ENCODE data around the gene CDH23. TPM values are rescaled to one million over a fixed set of nuclear protein-coding genes. Genes with fewer than 3 reads are reported as not detected.

The CDH23 gene
- total and polyA plus RNA-seq, 5 donors = 2.4 to 6.3 (median 5.2) TPM

DNA sequence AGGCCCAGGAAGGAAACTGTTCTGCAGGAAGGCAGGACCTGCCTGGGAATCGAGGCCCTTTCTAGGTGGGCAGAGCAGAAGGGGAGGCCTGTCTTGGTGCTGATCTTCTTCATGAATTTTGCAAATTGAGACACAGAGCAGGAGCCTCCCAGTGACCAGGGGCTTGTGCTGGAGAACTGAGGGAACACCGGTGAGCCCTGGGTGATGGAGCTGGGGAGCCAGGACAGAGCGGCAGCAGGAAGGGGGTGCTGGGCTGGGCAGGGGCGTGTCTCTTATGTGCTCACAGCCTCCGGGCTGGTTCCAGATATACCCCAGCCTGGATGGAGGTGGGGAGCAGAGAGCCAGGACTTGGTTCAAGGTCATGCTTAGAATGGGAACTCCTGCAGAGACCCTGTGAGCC, 182.9 kb downstream of the CDH23 start:
- intact Hi-C loops (cut with DNase I) = loop anchor here in 3 of 4 donors (10.0 kb wide), 2 partner anchors 185 to 265 kb away; partner anchors contain the start of genes SLC29A3 (in 2 of the 3) and CDH23 (in 1 of the 3)
- no peaks in the 10 kb centered on the region for H3K9me3 ChIP-seq (ENCODE audit: control insufficient read depth, low read length)
- DNase-seq (peak in 1 of 3 donors; percentile 6), ATAC-seq (no peak)
- no peak overlapping the region for H3K27ac ChIP-seq (ENCODE audit: low read length)
- no peaks in the 10 kb centered on the region for H3K27me3 ChIP-seq (ENCODE audit: control insufficient read depth, insufficient read depth)
- H3K4me3 ChIP-seq (ENCODE audit: low read length) = no peak overlapping the region
- WGBS = 86% methylated on average over 5 of the region's 5 CpGs
- H3K4me1 ChIP-seq (ENCODE audit: control insufficient read depth, insufficient read depth, low read length) = no peaks in the 10 kb centered on the region

DNA sequence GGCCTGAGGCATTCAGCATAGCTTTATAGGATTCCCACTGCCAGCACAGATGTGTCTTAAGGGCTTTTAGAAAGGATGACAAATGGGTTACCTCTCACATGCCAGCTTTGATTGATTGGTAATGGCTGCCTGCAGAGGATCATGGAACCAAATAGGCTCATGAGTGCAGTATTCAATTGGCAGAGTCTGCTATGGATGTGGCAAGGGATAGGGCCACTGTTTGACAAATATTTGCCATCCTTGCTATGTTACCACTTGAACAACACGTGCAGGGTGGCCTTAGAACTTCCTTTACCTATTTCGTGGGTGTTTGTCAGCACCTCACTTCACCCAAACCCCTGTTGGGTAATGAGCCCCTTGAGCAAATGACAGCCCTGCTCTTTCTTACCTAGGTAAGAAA, 183.7 kb downstream of the CDH23 start:
- H3K27me3 ChIP-seq (ENCODE audit: control insufficient read depth, insufficient read depth) = no peaks in the 10 kb centered on the region
- H3K9me3 ChIP-seq (ENCODE audit: control insufficient read depth, low read length) = no peaks in the 10 kb centered on the region
- no peak for ATAC-seq
- no peak overlapping the region for H3K4me3 ChIP-seq (ENCODE audit: low read length)
- WGBS = 75% methylated on average over 2 of the region's 2 CpGs
- intact Hi-C loops (cut with DNase I) = no loop called here
- H3K27ac ChIP-seq (ENCODE audit: low read length) = no peak overlapping the region
- no peaks in the 10 kb centered on the region for H3K4me1 ChIP-seq (ENCODE audit: control insufficient read depth, insufficient read depth, low read length)
- no peak for DNase-seq

DNA sequence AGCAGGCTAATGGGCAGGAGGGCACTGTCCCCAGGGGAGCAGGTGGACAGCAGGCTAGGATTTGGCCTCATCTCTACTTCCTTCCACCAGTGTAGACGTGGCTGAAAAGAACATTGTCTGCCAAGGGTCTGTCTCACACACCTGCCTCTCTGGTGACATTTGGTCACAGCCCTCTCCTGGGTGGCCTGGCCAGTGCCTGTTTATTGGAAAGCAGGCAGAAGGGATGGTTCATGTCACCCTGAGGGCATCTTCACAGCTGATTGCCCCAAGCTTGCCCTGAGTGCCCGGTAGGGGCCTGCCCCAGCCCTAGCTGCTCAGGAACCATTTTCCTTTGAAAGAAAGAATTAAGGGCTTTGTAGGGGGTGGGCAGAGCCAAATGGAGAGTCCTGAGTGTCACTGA, 184.2 kb downstream of the CDH23 start:
- 78% methylated on average over 2 of the region's 2 CpGs for WGBS
- H3K4me1 ChIP-seq (ENCODE audit: control insufficient read depth, insufficient read depth, low read length) = no peaks in the 10 kb centered on the region
- no peak overlapping the region for H3K27ac ChIP-seq (ENCODE audit: low read length)
- DNase-seq (peak in 1 of 3 donors; percentile 1), ATAC-seq (no peak)
- no peaks in the 10 kb centered on the region for H3K9me3 ChIP-seq (ENCODE audit: control insufficient read depth, low read length)
- no peak overlapping the region for H3K4me3 ChIP-seq (ENCODE audit: low read length)
- no peaks in the 10 kb centered on the region for H3K27me3 ChIP-seq (ENCODE audit: control insufficient read depth, insufficient read depth)
- intact Hi-C loops (cut with DNase I) = no loop called here

DNA sequence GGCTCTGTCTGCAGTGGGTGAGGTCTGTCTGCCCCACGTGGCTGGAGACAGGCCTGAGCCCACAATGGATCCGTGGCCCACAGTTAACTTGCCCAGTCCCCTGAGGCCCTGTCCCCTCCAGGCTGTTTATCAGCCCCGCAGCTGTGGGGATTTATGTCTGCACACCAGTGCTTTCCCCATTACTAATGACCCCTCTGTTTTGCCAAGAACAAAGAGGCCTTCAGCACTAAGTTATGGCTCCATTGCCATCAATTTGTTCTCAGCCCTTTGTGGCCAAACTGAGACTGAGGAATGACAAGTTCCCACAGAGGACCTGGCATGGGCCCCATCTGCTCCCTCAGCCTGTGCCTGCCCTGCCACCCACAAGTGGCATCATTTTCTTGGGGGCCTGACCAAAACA, 184.7 kb downstream of the CDH23 start:
- 63% methylated on average over 3 of the region's 3 CpGs for WGBS
- no peak for DNase-seq
- Histone ChIP-seq H3K27ac (ENCODE audit: low read length) (no peak overlapping the region), H3K9me3 (ENCODE audit: control insufficient read depth, low read length) (no peaks in the 10 kb centered on the region), H3K27me3 (ENCODE audit: control insufficient read depth, insufficient read depth) (no peaks in the 10 kb centered on the region), H3K4me1 (ENCODE audit: control insufficient read depth, insufficient read depth, low read length) (no peaks in the 10 kb centered on the region), H3K4me3 (ENCODE audit: low read length) (no peak overlapping the region)
- ATAC-seq = no peak
- intact Hi-C loops (cut with DNase I) = no loop called here

DNA sequence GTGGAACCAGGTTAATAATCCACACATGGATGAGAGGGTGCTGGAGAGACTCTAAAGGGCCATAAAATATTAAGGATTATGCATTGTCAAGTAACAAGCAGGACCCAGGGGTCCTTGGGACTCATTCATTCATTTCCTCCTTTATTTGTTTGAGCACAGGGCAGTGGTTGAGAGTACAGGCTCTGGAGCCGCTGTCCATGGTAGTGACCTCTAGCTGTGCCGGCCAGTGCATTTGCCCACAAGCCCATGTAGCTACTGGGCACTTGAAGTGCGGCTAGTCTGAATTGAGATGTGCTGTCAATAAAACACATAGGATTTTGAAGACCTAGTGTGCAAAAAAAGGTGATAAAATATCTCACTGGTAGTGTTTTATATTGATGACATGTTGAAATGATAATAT, 185.3 kb downstream of the CDH23 start:
- 57% methylated on average over 3 of the region's 3 CpGs for WGBS
- Histone ChIP-seq H3K4me3 (ENCODE audit: low read length) (no peak overlapping the region), H3K9me3 (ENCODE audit: control insufficient read depth, low read length) (no peaks in the 10 kb centered on the region), H3K27me3 (ENCODE audit: control insufficient read depth, insufficient read depth) (no peaks in the 10 kb centered on the region), H3K27ac (ENCODE audit: low read length) (no peak overlapping the region), H3K4me1 (ENCODE audit: control insufficient read depth, insufficient read depth, low read length) (no peaks in the 10 kb centered on the region)
- intact Hi-C loops (cut with DNase I) = no loop called here
- peak in 1 of 3 donors; percentile 75 for DNase-seq
- ATAC-seq = no peak

DNA sequence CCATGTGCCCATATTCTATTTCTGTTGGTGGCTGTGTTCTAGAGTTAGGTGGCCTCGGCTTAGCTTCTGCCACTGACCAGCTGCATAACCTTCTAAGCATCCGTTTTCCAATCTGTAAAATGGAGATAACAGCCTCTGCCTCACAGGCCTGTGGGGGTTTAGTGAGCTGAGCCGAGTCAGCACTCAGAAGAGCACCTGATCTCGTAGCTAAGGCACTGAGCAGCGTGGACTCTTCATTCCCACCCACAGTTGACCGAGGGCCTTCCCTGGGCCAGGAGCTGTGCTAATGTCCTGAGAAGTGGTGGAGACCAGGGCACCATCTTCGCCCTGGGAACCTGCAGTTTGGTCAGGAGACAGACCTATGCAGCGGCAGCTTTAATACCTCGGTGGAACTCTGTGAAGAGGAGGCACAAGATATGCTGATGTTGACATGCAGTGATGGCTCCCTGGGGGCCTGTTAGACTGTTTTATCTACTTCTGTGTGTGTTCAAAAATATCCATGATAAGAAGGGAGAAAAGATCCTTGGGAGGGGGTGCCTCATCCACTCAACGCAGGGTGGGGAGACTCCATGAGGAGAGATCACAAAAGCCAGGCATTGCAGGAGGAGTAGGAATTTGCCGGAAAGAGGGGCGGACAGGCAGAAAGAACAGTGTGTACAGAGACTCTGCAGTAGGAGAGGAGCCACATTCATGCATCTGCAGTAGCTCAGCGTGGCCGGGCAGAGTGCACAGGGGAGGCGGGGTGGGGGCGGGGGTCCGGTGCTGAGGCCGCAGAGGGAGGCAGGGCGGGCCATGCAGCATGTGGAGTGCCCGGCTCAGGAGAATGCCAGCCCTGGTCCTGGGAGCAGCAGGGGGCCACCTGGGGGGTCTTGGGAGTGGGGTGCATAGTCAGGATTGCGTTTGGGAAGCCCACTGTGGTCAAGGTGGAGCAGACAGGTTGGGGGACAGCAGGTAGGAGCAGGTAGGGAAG, 186.1 kb downstream of the CDH23 start:
- intact Hi-C loops (cut with DNase I) = no loop called here
- no peak for ATAC-seq
- H3K9me3 ChIP-seq (ENCODE audit: control insufficient read depth, low read length) = no peaks in the 10 kb centered on the region
- no peaks in the 10 kb centered on the region for H3K27me3 ChIP-seq (ENCODE audit: control insufficient read depth, insufficient read depth)
- H3K27ac ChIP-seq (ENCODE audit: low read length) = no peak overlapping the region
- peak in 1 of 3 donors; percentile 32 for DNase-seq
- 72% methylated on average over 21 of the region's 21 CpGs for WGBS
- no peak overlapping the region for H3K4me3 ChIP-seq (ENCODE audit: low read length)
- no peaks in the 10 kb centered on the region for H3K4me1 ChIP-seq (ENCODE audit: control insufficient read depth, insufficient read depth, low read length)

DNA sequence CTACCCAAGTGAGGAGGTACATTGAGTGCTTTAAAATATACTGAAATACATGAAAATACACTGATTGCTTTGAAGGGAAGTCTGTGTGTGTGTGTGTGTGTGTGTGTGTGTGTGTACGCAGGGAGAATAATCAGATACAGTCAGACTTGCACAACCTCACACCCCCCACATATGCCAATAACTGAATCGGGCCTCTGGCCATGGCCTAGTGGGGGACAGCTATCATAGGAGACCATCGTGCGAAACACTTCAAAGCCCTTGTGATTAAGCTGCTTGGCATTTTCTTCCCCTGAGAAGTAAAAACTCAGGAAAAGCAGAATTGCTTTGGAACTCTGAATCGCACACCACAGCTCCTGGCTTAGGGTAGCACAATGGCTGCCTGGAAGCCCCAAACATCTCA, 187.7 kb downstream of the CDH23 start:
- H3K4me3 ChIP-seq (ENCODE audit: low read length) = no peak overlapping the region
- H3K27ac ChIP-seq (ENCODE audit: low read length) = no peak overlapping the region
- intact Hi-C loops (cut with DNase I) = no loop called here
- ATAC-seq (peak in 1 of 2 donors; percentile 34), DNase-seq (peak in 1 of 3 donors; percentile 0)
- no peaks in the 10 kb centered on the region for H3K4me1 ChIP-seq (ENCODE audit: control insufficient read depth, insufficient read depth, low read length)
- no peaks in the 10 kb centered on the region for H3K9me3 ChIP-seq (ENCODE audit: control insufficient read depth, low read length)
- WGBS = 72% methylated on average over 5 of the region's 5 CpGs
- no peaks in the 10 kb centered on the region for H3K27me3 ChIP-seq (ENCODE audit: control insufficient read depth, insufficient read depth)

DNA sequence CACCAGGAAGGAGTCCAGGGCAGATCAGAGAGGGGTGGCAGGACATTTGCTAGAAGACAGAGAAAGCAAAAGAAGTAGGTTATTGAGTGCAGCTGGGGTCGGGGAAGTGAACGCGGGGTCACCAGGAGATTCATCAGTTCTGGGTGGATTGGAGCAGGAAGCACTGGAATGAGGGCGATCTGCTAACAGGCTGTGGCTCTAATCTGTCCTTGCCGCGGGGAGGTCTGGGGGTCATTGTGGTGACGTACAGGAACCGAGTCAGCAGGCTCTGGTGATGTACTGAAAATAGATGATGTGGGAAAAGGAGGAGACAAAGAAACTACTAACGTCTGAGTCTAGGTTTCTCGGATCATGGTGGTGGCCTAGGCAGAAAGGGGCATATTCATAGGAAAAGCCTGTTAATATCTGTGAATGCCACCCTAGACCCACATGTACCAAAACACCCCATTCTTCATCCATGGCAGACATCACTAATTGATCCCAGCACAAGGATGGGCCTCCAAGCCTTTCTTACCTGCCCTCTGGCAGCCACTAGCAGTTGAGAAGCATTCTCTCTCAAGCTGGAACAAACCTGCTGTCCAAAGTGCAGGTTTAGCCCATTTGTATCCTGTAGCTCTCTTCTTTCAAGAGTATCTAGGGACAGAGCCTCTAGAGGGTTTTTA, 188.3 kb downstream of the CDH23 start:
- H3K9me3 ChIP-seq (ENCODE audit: control insufficient read depth, low read length) = no peaks in the 10 kb centered on the region
- H3K27me3 ChIP-seq (ENCODE audit: control insufficient read depth, insufficient read depth) = no peaks in the 10 kb centered on the region
- DNase-seq (peak in 2 of 3 donors; percentile 35 to 46), ATAC-seq (peak in 1 of 2 donors; percentile 85)
- intact Hi-C loops (cut with DNase I) = no loop called here
- no peaks in the 10 kb centered on the region for H3K4me1 ChIP-seq (ENCODE audit: control insufficient read depth, insufficient read depth, low read length)
- WGBS = 58% methylated on average over 10 of the region's 10 CpGs
- no peak overlapping the region for H3K4me3 ChIP-seq (ENCODE audit: low read length)
- H3K27ac ChIP-seq (ENCODE audit: low read length) = no peak overlapping the region

DNA sequence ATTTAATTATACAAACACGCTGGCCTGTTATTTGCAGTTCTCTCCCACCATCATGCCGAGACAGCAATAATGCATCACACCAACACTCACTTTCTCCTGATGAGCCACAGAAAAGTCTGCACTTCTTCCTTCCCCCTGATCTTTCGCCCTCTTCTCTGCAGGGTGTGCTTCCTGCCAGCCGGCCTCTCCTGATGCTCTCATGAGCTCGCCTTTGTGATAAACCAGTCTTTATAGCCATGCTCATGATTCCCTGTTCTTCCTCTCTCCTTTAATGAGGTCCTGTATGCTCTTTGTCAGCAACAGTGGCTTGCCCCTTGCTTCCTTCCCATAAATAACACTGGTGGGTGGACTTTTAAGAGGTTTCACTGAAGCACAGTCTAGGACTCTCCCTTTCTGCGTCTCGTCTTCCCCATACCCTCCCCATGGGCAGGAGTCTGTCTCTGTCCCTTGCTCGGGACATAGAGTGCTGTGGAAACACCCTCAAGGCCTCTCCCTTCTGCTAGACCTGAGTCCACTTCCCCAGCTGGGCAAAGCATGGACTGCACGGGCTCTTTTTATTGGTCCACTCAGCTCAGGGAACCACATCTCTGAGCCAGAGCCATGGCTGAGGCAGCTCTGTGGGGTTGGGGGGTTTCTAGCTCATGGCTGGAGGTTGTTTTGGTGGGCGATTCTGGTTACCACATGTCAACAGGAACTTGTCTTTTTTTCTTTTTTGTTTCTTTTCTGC, 189.0 kb downstream of the CDH23 start:
- Histone ChIP-seq H3K9me3 (ENCODE audit: control insufficient read depth, low read length) (no peaks in the 10 kb centered on the region), H3K4me1 (ENCODE audit: control insufficient read depth, insufficient read depth, low read length) (no peaks in the 10 kb centered on the region), H3K4me3 (ENCODE audit: low read length) (no peak overlapping the region), H3K27ac (ENCODE audit: low read length) (no peak overlapping the region), H3K27me3 (ENCODE audit: control insufficient read depth, insufficient read depth) (no peaks in the 10 kb centered on the region)
- DNase-seq (peak in 1 of 3 donors; percentile 25), ATAC-seq (peak in 1 of 2 donors; percentile 36)
- 65% methylated on average over 10 of the region's 10 CpGs for WGBS
- intact Hi-C loops (cut with DNase I) = no loop called here

DNA sequence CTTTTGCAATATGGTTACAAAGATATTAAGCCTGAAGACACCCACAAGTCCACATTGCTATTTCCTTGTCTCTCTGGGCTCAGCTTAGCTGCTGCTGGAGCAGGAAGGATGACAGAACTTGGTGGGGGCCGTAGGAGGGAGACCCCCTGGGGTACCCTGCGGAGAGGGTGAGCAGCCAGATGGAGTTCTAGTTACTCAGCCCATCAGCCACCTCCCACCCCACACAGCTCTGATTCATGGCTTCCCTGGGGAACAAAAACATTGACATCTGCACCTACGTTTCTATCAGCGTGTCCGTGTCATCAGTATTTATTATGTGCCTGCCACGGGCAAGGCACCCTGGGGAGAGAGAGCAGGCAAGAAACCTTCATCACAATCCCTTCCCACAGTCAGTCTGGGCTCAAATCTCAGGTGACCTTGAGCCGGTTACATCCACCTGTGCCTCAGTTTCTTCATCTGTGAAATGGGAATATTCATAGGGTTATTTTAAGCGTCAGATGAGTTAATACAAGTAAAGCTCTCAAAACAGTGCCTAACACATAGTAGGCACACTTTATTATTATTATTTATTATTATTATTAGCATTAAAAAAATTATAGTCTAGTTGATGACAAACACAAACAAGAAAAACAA, 191.3 kb downstream of the CDH23 start:
- H3K27ac ChIP-seq (ENCODE audit: low read length) = no peak overlapping the region
- no peak overlapping the region for H3K4me3 ChIP-seq (ENCODE audit: low read length)
- WGBS = 69% methylated on average over 8 of the region's 8 CpGs
- intact Hi-C loops (cut with DNase I) = no loop called here
- H3K9me3 ChIP-seq (ENCODE audit: control insufficient read depth, low read length) = no peaks in the 10 kb centered on the region
- ATAC-seq (no peak), DNase-seq (peak in 1 of 3 donors; percentile 9)
- no peaks in the 10 kb centered on the region for H3K27me3 ChIP-seq (ENCODE audit: control insufficient read depth, insufficient read depth)
- H3K4me1 ChIP-seq (ENCODE audit: control insufficient read depth, insufficient read depth, low read length) = no peaks in the 10 kb centered on the region

Measured in right cardiac atrium (tissue), 5 donors.